ENCODE measurements around the gene DNAH8.

- no peak for TF ChIP-seq CTCF (IDR thresholded peaks at IDR 0.05 in 2 of 3, conservative IDR thresholded peaks at IDR 0.05 in 1 of 3; ENCODE audit: borderline replicate concordance in 1 of 3, insufficient read depth in 1 of 3, low read depth in 2 of 3, low read length in 2 of 3)
- TF ChIP-seq TCF7L2 (IDR thresholded peaks at IDR 0.05; ENCODE audit: borderline replicate concordance, extremely low read depth, insufficient read depth, insufficient read length), result no peak
- TF ChIP-seq REST (IDR thresholded peaks at IDR 0.05; ENCODE audit: low read depth), result no peak
- no peak for TF ChIP-seq SP1 (IDR thresholded peaks at IDR 0.05; ENCODE audit: low read depth)
- no peak for TF ChIP-seq POLR2AphosphoS5 (IDR thresholded peaks at IDR 0.05; ENCODE audit: low read depth, low read length)
- no peak for TF ChIP-seq EGR1 (IDR thresholded peaks at IDR 0.05; ENCODE audit: low read depth)
- TF ChIP-seq EZH2 (IDR thresholded peaks at IDR 0.05), result no peak
- no peak for TF ChIP-seq ZBTB33 (IDR thresholded peaks at IDR 0.05; ENCODE audit: extremely low read depth, insufficient replicate concordance, low read length)
- no peak for TF ChIP-seq ZFX (IDR thresholded peaks at IDR 0.05)
- TF ChIP-seq ZNF274 (IDR thresholded peaks at IDR 0.05; ENCODE audit: low read depth, low read length), result no peak
Measured at GRCh38 chr6:38730140-38730862, 15.2 kb downstream of the DNAH8 start.
